HUES6 (cell line): ENCODE data around the gene REM2.

Source experiments
- H3K27ac ChIP-seq: 2 replicates; pipeline ENCODE4 v1.7.0; 2013; ENCODE audit warnings: low read depth, mild to moderate bottlenecking, low read length, inconsistent platforms
- H3K27me3 ChIP-seq: 2 replicates; pipeline ENCODE4 v1.6.1; 2013; ENCODE audit warnings: low read length; ENCODE audit not compliant: control insufficient read depth, insufficient read depth
- H3K36me3 ChIP-seq: 2 replicates; pipeline ENCODE4 v1.6.1; 2013; ENCODE audit warnings: low read length; ENCODE audit not compliant: control insufficient read depth, insufficient read depth
- H3K4me1 ChIP-seq: 2 replicates; pipeline ENCODE4 v1.6.1; 2013; ENCODE audit warnings: low read length; ENCODE audit not compliant: control insufficient read depth, insufficient read depth
- H3K4me3 ChIP-seq: 2 replicates; pipeline ENCODE4 v1.5.1; 2013; ENCODE audit warnings: low read depth, low read length
- H3K9ac ChIP-seq: one replicate; pipeline ENCODE4 v1.6.1; 2013; ENCODE audit warnings: mild to moderate bottlenecking, low read length
- H3K9me3 ChIP-seq: 2 replicates; pipeline ENCODE4 v1.6.1; 2013; ENCODE audit warnings: low read depth, low read length; ENCODE audit not compliant: control insufficient read depth, insufficient read depth

Gene REM2, protein sequence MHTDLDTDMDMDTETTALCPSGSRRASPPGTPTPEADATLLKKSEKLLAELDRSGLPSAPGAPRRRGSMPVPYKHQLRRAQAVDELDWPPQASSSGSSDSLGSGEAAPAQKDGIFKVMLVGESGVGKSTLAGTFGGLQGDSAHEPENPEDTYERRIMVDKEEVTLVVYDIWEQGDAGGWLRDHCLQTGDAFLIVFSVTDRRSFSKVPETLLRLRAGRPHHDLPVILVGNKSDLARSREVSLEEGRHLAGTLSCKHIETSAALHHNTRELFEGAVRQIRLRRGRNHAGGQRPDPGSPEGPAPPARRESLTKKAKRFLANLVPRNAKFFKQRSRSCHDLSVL

DNA sequence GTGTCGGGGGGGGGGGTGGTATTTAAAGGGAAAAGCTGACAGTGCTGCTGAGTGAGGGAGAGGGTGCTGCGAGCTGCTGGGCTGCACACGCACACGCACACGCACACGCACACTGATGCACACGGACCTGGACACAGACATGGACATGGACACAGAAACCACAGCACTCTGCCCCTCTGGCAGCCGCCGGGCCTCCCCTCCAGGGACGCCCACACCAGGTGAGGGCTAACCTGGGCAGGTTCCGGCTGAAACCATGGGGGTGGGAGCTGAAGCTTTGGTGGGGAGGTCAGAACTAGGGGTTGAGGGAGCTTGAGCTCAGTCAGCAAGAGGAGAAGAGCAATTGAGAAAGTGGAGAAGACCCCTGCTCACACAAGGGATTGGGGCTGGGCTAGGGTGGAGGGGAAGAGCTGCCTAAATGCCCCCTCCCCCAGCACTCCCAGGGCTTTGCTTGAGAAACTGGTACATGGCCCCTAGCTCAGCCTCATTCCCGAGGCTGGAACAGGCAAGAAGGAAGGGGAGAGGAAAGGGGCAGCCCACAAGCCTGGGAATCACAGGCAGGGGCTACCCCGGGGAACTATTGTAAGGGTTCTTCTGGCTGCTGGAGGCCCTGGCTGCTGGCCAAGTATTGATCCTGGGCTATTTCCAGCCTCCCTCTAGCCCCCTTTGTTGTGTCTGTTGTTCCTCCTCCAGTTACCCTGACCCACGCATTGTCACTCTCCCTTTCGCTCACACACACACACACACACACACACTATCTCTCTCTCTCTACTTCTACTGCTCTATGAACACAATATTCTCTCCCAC, at the start of gene REM2:
REM2 (plus strand) TSS at position 50 of the 804 bp plus-strand sequence; CDS start at position 116, 66 bp downstream.
- Histone ChIP-seq H3K9me3 (no peaks in the 10 kb centered on the region), H3K4me3 (peak within 1 kb of the TSS; percentile 53), H3K9ac (peak within 1 kb of the TSS; percentile 48), H3K4me1 (peaks cover 29% of the 10 kb centered on the region), H3K36me3 (no peaks in the 10 kb centered on the region), H3K27ac (no peak within 1 kb of the TSS), H3K27me3 (peaks cover 30% of the 10 kb centered on the region)

DNA sequence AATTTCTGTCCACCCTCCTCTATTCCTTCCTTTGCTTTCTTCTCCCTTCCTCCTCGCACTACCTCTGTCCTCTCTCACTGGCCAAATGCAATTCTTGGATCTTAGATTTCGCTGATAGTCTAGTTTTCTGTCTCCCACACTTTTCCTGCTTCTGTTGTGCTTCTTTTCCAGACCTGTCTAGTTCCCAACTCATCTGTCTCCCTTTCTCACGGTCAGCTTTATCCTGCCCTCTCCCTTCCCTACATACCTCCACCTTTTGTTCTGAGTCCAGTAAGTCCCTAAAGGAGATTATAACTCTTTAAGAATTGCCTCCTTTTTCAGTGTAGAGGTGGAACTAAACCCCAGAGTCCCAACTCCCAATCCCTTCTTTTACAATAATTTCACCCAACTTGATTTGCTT, 47.5 kb upstream of the REM2 start:
- H3K9ac ChIP-seq, result peak overlapping the region; percentile 74
- H3K9me3 ChIP-seq, result no peaks in the 10 kb centered on the region
- peaks cover 30% of the 10 kb centered on the region for H3K4me1 ChIP-seq
- peak overlapping the region; percentile 68 for H3K4me3 ChIP-seq
- no peak overlapping the region for H3K27ac ChIP-seq
- peaks cover 38% of the 10 kb centered on the region for H3K36me3 ChIP-seq
- H3K27me3 ChIP-seq, result no peaks in the 10 kb centered on the region

DNA sequence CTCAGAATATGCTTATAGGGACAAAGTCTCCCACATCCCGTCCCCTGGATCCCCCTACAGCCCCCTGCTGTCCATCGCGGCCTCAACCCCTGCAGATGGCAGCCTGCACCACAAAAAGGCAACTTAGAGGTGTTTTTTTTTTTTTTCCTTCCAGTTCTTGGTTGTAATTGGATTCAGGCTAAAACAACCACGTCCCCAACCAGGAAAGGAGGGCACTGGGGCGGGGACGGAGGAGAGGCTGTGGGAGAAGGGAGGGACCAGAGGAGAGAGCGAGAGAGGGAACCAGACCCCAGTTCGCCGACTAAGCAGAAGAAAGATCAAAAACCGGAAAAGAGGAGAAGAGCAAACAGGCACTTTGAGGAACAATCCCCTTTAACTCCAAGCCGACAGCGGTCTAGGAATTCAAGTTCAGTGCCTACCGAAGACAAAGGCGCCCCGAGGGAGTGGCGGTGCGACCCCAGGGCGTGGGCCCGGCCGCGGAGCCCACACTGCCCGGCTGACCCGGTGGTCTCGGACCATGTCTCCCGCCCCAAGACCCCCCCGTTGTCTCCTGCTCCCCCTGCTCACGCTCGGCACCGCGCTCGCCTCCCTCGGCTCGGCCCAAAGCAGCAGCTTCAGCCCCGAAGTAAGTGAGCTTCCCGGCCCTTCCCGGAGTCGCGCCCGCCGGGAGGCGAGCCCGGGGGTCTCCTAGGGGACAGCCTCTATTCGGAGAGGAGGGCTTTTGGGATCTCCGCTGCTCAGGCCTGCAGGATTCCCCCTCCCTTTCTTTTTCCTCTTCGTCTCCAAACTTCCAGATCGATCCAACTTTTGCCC, 46.5 kb upstream of the REM2 start, which contains the start of gene MMP14:
MMP14 (plus strand) TSS at position 285 of the 813 bp plus-strand sequence; CDS start at position 518, 233 bp downstream.
- Histone ChIP-seq H3K27me3 (no peaks in the 10 kb centered on the region), H3K4me1 (peaks cover 27% of the 10 kb centered on the region)

DNA sequence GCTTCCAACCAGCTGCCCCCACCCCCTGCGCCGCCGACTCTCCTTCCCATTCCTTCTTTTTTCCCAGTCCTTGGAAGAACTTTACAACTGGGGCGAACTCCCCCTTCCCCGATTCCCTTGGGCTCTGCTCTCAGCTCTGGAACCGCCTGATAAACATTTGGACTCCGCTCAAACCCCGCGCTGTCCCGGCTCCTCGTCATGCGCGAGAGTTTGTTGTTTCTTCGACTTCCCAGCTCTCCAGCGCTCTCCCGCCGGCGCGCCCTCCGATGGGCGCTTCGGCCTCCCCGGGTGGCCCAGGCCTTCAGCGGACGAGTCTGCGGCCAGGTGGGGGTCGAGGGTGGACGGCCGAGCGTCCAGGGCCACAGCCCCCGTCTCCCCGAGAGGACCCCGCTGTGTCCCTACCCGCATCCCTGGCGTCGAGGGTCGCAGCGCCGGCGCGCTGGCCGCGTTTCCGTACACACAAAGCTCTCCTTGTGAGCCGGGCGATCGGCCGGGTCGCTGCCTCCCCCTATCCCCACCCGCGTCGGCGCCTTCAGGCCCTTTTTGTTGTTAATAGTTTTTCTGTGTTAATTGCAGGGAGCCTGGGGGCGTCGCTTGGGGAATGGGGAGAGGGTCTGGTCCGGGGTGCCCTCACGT, 45.8 kb upstream of the REM2 start:
- Histone ChIP-seq H3K27me3 (no peaks in the 10 kb centered on the region), H3K27ac (peak overlapping the region; percentile 52; the same call in 1 of the 2 replicates), H3K36me3 (peaks cover 39% of the 10 kb centered on the region), H3K4me3 (peak overlapping the region; percentile 68), H3K9ac (peak overlapping the region; percentile 74), H3K9me3 (no peaks in the 10 kb centered on the region), H3K4me1 (peaks cover 27% of the 10 kb centered on the region)

More for the DNA sequence above, 46.5 kb upstream of the REM2 start, which contains the start of gene MMP14:
- H3K27ac ChIP-seq, result peak within 1 kb of the TSS; percentile 52; the same call in 1 of the 2 replicates
- peak within 1 kb of the TSS; percentile 74 for H3K9ac ChIP-seq
- H3K9me3 ChIP-seq, result no peaks in the 10 kb centered on the region
- H3K36me3 ChIP-seq, result peaks cover 37% of the 10 kb centered on the region
- peak within 1 kb of the TSS; percentile 68 for H3K4me3 ChIP-seq

DNA sequence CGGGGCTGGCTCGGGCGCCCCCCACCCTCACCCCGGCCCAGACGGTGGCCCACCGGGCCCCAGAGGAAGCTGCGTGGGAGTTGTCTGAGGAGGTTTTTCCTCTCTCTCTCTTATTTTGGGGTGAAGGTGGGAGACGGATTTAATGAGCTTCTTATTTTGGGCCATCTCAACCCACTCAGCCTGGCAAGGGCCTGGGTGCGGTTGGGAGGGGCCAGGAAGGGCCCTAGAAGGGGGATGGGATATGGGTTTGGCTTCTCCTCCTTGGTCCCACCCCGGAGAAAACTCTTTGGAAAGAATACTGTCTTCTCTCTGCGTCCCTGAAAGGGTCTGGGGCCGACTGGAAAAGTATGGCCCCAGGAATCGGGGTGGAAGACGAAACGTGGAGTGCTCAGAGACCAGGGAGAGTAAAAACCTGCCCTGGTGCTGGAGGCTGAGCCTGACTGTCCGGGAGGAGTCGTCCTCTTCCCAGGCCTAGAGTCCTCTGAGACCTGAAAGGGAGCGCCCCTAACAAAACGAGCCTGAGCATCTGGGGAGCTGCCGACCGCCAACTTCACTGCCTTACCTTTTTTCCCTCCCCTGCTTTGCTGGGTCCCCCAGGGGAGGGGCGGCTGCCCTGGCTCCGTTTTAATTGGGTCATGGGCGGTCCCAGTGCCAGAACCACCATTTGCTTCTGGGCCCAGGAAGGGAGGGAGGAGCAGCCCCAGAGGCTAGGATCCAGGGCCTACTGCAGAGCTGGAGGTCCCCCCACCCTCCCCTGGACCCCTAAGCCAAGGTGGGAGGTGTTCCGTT, 45.1 kb upstream of the REM2 start:
- Histone ChIP-seq H3K9ac (peak overlapping the region; percentile 74), H3K4me1 (peaks cover 27% of the 10 kb centered on the region), H3K9me3 (no peaks in the 10 kb centered on the region), H3K27me3 (no peaks in the 10 kb centered on the region), H3K27ac (peak overlapping the region; percentile 52; the same call in 1 of the 2 replicates), H3K36me3 (peaks cover 46% of the 10 kb centered on the region), H3K4me3 (peak overlapping the region; percentile 68)

DNA sequence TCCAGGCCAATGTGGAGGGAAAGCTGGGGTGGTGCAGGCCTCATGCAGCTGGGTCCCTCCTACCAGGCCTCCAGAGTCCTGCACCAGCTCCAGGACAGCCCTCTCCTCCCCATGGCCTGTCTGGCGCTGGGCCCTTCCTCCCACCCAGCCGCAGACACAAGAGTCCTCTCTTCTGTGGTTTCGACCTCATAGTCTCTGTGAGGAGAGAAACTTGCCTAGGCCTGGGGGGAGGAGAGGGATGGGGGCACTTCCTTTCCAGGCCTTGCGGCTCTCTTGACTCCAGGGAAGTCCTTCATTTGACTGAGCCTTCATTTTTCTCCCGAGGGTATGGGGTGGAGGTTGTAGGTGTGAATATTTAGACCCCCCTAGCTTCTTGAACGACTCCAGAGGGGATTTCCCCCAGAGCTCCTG, 44.4 kb upstream of the REM2 start:
- H3K27ac ChIP-seq, result peak overlapping the region; percentile 52; the same call in 1 of the 2 replicates
- peak overlapping the region; percentile 74 for H3K9ac ChIP-seq
- H3K27me3 ChIP-seq, result no peaks in the 10 kb centered on the region
- H3K4me3 ChIP-seq, result peak overlapping the region; percentile 68
- H3K4me1 ChIP-seq, result peaks cover 27% of the 10 kb centered on the region
- H3K9me3 ChIP-seq, result no peaks in the 10 kb centered on the region
- H3K36me3 ChIP-seq, result peaks cover 47% of the 10 kb centered on the region

DNA sequence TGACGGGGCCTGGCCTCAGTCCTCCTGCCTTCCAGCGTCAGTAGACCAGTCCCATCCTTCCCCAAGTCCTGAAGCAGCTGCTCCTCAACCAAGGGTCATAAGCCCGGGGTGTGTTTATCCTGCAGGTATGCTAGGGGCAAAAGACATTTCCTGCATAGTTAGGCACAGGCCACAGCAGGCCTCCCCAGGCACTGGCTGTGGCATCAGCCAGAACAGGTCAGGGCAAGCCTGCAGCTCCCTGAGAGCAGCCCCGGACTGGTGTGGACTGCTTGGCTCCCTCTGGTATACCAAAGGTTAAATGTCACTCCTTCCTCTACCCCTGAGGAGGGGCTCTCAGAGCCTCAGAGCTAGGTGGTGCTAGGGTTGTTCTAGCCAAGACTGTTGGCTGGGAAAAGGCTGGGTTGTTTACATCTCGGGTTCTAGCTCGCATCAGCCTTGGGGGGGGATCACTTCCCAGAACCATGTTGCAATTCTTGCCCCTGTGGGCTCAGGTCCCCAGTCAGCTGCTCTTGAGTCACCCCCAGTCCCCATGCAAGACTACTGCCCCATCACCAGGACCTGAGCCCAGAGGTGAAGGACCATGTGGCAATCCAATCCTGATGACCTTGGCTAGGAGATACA, 43.8 kb upstream of the REM2 start:
- no peaks in the 10 kb centered on the region for H3K9me3 ChIP-seq
- no peaks in the 10 kb centered on the region for H3K27me3 ChIP-seq
- peak overlapping the region; percentile 5; the same call in 1 of the 2 replicates for H3K27ac ChIP-seq
- peak overlapping the region; percentile 74 for H3K9ac ChIP-seq
- peak overlapping the region; percentile 68; the same call in 1 of the 2 replicates for H3K4me3 ChIP-seq
- H3K36me3 ChIP-seq, result peaks cover 45% of the 10 kb centered on the region
- peaks cover 27% of the 10 kb centered on the region for H3K4me1 ChIP-seq

DNA sequence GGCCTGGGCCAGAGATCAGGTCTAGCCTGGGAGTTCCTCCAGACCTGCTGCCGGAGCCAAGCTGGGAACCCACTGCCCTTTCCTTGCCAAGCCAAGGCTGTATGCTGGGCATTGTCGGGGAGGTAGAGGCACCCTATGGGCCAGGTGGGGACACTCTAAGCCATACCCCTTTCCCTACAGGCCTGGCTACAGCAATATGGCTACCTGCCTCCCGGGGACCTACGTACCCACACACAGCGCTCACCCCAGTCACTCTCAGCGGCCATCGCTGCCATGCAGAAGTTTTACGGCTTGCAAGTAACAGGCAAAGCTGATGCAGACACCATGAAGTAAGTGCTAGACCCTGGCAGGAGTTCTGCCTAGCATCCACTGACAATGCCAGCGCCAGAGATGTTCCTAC, 41.7 kb upstream of the REM2 start:
- no peak overlapping the region for H3K27ac ChIP-seq
- no peak overlapping the region for H3K9ac ChIP-seq

DNA sequence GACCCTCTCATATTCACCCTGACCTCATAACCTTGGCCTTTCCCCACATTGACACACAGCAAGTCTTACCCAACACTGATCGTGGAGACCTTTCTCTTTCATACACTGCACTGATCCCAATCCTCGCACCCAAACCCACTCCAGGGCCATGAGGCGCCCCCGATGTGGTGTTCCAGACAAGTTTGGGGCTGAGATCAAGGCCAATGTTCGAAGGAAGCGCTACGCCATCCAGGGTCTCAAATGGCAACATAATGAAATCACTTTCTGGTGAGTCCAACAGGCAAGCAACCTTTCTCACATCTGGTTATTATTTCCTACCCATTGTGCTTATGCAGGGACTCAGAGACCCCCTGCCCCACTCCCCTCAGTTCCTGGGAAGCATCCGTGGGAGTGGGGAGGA, 41.3 kb upstream of the REM2 start:
- Histone ChIP-seq H3K9ac (no peak overlapping the region), H3K36me3 (peaks cover 59% of the 10 kb centered on the region), H3K9me3 (no peaks in the 10 kb centered on the region), H3K4me3 (no peak overlapping the region), H3K4me1 (peaks cover 18% of the 10 kb centered on the region), H3K27me3 (no peaks in the 10 kb centered on the region), H3K27ac (no peak overlapping the region)

More for the DNA sequence above, 41.7 kb upstream of the REM2 start:
- H3K4me1 ChIP-seq, result peaks cover 18% of the 10 kb centered on the region
- no peaks in the 10 kb centered on the region for H3K9me3 ChIP-seq
- peaks cover 55% of the 10 kb centered on the region for H3K36me3 ChIP-seq
- no peaks in the 10 kb centered on the region for H3K27me3 ChIP-seq
- H3K4me3 ChIP-seq, result no peak overlapping the region
